HepG2 (cell line): ENCODE data around the gene DCAF8. TPM values are rescaled to one million over a fixed set of nuclear protein-coding genes. Genes with fewer than 3 reads are reported as not detected.

Experiments
- ATAC-seq: fragments of 200-7000 bp; cut with Tn5 transposase; 3 replicates; pipeline ENCODE4 v1.9.1; 2020; ENCODE audit warnings: mild to moderate bottlenecking, moderate library complexity
- BruUV-seq: library from RNA; stranded (reverse); fragments of 400-500 nt; replicated peaks from 2 replicates; lab custom pipeline; 2021; lab: Mats Ljungman, UMichigan
- CTCF ChIA-PET: fragments of 300-600 bp; formaldehyde crosslinking; extraction: SDS; loops from one replicate; lab custom pipeline; 2021; ENCODE audit warnings: low total read pairs, inconsistent platforms, low intra/inter-chr PET ratio; lab: Yijun Ruan, JAX
- POLR2A ChIA-PET: fragments of 350-600 bp; sonication (Branson Sonifier 250); formaldehyde crosslinking; loops from one replicate; lab custom pipeline; 2020; ENCODE audit warnings: antibody characterized with exemption, inconsistent platforms; lab: Yijun Ruan, JAX
- DNase-seq: peaks from one replicate; pipeline ENCODE4 v3.0.0-alpha.2; 2015; ENCODE audit warnings: low spot score
- FAIRE-seq: peaks from 3 replicates; lab custom pipeline; 2011; peaks lifted over from hg19 to GRCh38; lab: Jason Lieb, UNC
- H2AFZ ChIP-seq: one replicate; pipeline ENCODE4 v1.6.1; 2011; ENCODE audit warnings: low read length, inconsistent platforms
- H3K27ac ChIP-seq: fragments of 300-600 bp; 3 replicates; pipeline ENCODE4 v1.8.0; 2011; ENCODE audit warnings: mixed run types, mild to moderate bottlenecking, mixed read lengths, low read length, inconsistent platforms; ENCODE audit not compliant: insufficient read depth; ENCODE audit errors: extremely low read length
- H3K27me3 ChIP-seq, 2 experiments: fragments of 200-600 bp in 1 of 2; 2 replicates in 1 of 2; 3 replicates in 1 of 2; pipeline versions ENCODE4 v1.6.0 to v1.8.0; 2011; ENCODE audit warnings: low read length in 2 of 2, mild to moderate bottlenecking in 2 of 2, moderate library complexity in 2 of 2, inconsistent platforms in 1 of 2; ENCODE audit not compliant: insufficient read depth in 2 of 2, control insufficient read depth in 1 of 2
- H3K36me3 ChIP-seq, 2 experiments: fragments of 200-600 bp in 1 of 2; replicated peaks in 1 of 2; 2 replicates in 1 of 2; 3 replicates in 1 of 2; pipeline versions ENCODE4 v1.5.1 to v1.8.0; 2011; ENCODE audit warnings: low read length in 2 of 2, inconsistent platforms in 1 of 2; ENCODE audit not compliant: insufficient read depth in 2 of 2, control insufficient read depth in 1 of 2
- H3K4me1 ChIP-seq: 2 replicates; pipeline ENCODE4 v1.5.1; 2012; ENCODE audit warnings: low read length, inconsistent platforms; ENCODE audit not compliant: insufficient read depth
- H3K4me2 ChIP-seq: 2 replicates; pipeline ENCODE4 v1.6.0; 2011; ENCODE audit warnings: low read depth, low read length, inconsistent platforms
- H3K4me3 ChIP-seq, 3 experiments: fragments of 200-600 bp in 1 of 3; sonication (generic), shearing (Covaris generic) in 1 of 3; replicated peaks in 1 of 3; 2 replicates each; pipeline ENCODE4 v1.5.1; 2011 to 2016; ENCODE audit warnings: low read length in 3 of 3, inconsistent platforms in 2 of 3, low read depth in 2 of 3, mild to moderate bottlenecking in 2 of 3, control low read depth in 1 of 3, mixed read lengths in 1 of 3; ENCODE audit not compliant: insufficient read depth in 1 of 3
- H3K79me2 ChIP-seq: one replicate; pipeline ENCODE4 v1.6.1; 2011; ENCODE audit warnings: low read length, inconsistent platforms; ENCODE audit not compliant: insufficient read depth
- H3K9ac ChIP-seq: 2 replicates; pipeline ENCODE4 v1.6.0; 2011; ENCODE audit warnings: mild to moderate bottlenecking, low read depth, low read length, inconsistent platforms; ENCODE audit not compliant: insufficient read depth
- H3K9me3 ChIP-seq: 2 replicates; pipeline ENCODE4 v1.5.1; 2012; ENCODE audit warnings: mild to moderate bottlenecking, low read length
- H4K20me1 ChIP-seq: 2 replicates; pipeline ENCODE4 v1.6.0; 2011; ENCODE audit warnings: inconsistent platforms, mild to moderate bottlenecking, low read length, moderate library complexity; ENCODE audit not compliant: insufficient read depth
- BORCS8-MEF2B ChIP-seq: sonication (generic); formaldehyde crosslinking; IDR thresholded peaks from 2 replicates; pipeline ENCODE4 v1.8.0; 2022; ENCODE audit warnings: mild to moderate bottlenecking, missing genetic modification reagents
- CCAR2 ChIP-seq: fragments of 200-400 bp; formaldehyde crosslinking; optimal IDR thresholded peaks from 2 replicates; pipeline ENCODE3; 2018; ENCODE audit warnings: low read depth, mild to moderate bottlenecking, low read length, moderate library complexity
- CHD2 ChIP-seq: IDR thresholded peaks from 2 replicates; pipeline ENCODE4 v1.6.1; 2011; ENCODE audit warnings: low read depth, low read length, improper control_type of control experiment
- SOX5 ChIP-seq: IDR thresholded peaks from 2 replicates; pipeline ENCODE4 v1.6.1; 2016; ENCODE audit warnings: borderline replicate concordance
- UBTF ChIP-seq: sonication (generic); formaldehyde crosslinking; IDR thresholded peaks from 2 replicates; pipeline ENCODE4 v1.4.0; 2020; ENCODE audit warnings: mild to moderate bottlenecking, missing genetic modification reagents
- XBP1 ChIP-seq: sonication (generic); formaldehyde crosslinking; IDR thresholded peaks from 2 replicates; pipeline ENCODE4 v1.5.0; 2020; ENCODE audit warnings: missing genetic modification reagents
- ZSCAN22 ChIP-seq: sonication (generic); formaldehyde crosslinking; IDR thresholded peaks from 2 replicates; pipeline ENCODE4 v1.4.0; 2020; ENCODE audit warnings: mild to moderate bottlenecking, missing genetic modification reagents
- WGBS: methylation state at CpG from one replicate; pipeline ENCODE4 v1.1.6; 2017; ENCODE audit warnings: low lambda C conversion rate; 5-methylcytosine and 5-hydroxymethylcytosine counted together
- in situ Hi-C: cut with HindIII; loops from 2 replicates; pipeline ENCODE4 v1.10.0; 2017; ENCODE audit warnings: low pct_unique_long_range_greater_than_20kb; ENCODE audit not compliant: extremely low pct_ligation_motif_present
- intact Hi-C: fragments of 100-400 bp; cut with micrococcal nuclease; formaldehyde crosslinking; loops from one replicate; pipeline ENCODE4 v1.10.0; 2022; ENCODE audit not compliant: unreplicated experiment
- polyA plus RNA-seq, 8 experiments: library from polyadenylated mRNA; depleted of rRNA in 3 of 8; stranded (reverse) in 7 of 8; unstranded in 1 of 8; fragments of >200 nt; fragmentation: Illumina TruSeq in 4 of 8; extraction: Trizol in 4 of 8; gene quantifications; 2 replicates each; pipeline versions ENCODE4 v1.2.1 to v1.2.3, GENCODE V29; 2011 to 2016; ENCODE audit warnings: low read depth in 4 of 8, missing spikeins in 1 of 8, mixed read lengths in 1 of 8; ENCODE audit not compliant: insufficient read depth in 1 of 8
- total RNA-seq, 5 experiments: library from RNA; depleted of rRNA; stranded (reverse); fragments of >200 nt; fragmentation: Illumina TruSeq; extraction: Trizol; gene quantifications; 2 replicates each; pipeline ENCODE4 v1.2.3, GENCODE V29; 2016; ENCODE audit warnings: low read depth in 1 of 5
- TF ChIP-seq, protein P1 (sequence below): sonication (generic); formaldehyde crosslinking; IDR thresholded peaks from 2 replicates; pipeline ENCODE4 v1.5.1; 2020; ENCODE audit warnings: mild to moderate bottlenecking, missing genetic modification reagents, moderate library complexity
- TF ChIP-seq, protein P2 (sequence below): sonication (generic); formaldehyde crosslinking; IDR thresholded peaks from 2 replicates; pipeline ENCODE4 v1.4.0; 2020; ENCODE audit warnings: missing genetic modification reagents
- TF ChIP-seq, protein P3 (sequence below): sonication (generic); formaldehyde crosslinking; conservative IDR thresholded peaks from 2 replicates; pipeline ENCODE4 v1.4.0; 2020; ENCODE audit warnings: missing genetic modification reagents

The DCAF8 gene
- total and polyA plus RNA-seq, 2 of the 13 experiments (the other 11 are each of a cell fraction or from before 2014, with no cell fraction given) = 73.4 to 79.8 TPM

GRCh38 chr1:160177231-160177630, 85.1 kb downstream of the DCAF8 start (continued):
- TF ChIP-seq, protein P1, sequence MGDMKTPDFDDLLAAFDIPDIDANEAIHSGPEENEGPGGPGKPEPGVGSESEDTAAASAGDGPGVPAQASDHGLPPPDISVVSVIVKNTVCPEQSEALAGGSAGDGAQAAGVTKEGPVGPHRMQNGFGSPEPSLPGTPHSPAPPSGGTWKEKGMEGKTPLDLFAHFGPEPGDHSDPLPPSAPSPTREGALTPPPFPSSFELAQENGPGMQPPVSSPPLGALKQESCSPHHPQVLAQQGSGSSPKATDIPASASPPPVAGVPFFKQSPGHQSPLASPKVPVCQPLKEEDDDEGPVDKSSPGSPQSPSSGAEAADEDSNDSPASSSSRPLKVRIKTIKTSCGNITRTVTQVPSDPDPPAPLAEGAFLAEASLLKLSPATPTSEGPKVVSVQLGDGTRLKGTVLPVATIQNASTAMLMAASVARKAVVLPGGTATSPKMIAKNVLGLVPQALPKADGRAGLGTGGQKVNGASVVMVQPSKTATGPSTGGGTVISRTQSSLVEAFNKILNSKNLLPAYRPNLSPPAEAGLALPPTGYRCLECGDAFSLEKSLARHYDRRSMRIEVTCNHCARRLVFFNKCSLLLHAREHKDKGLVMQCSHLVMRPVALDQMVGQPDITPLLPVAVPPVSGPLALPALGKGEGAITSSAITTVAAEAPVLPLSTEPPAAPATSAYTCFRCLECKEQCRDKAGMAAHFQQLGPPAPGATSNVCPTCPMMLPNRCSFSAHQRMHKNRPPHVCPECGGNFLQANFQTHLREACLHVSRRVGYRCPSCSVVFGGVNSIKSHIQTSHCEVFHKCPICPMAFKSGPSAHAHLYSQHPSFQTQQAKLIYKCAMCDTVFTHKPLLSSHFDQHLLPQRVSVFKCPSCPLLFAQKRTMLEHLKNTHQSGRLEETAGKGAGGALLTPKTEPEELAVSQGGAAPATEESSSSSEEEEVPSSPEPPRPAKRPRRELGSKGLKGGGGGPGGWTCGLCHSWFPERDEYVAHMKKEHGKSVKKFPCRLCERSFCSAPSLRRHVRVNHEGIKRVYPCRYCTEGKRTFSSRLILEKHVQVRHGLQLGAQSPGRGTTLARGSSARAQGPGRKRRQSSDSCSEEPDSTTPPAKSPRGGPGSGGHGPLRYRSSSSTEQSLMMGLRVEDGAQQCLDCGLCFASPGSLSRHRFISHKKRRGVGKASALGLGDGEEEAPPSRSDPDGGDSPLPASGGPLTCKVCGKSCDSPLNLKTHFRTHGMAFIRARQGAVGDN (CRISPR knock-in tag) = no peak
- TF ChIP-seq CHD2 (no peak), ZSCAN22 (CRISPR knock-in tag) (no peak)

GRCh38 chr1:160171980-160172379, 90.4 kb downstream of the DCAF8 start:
- BruUV-seq = no TSS peak
- no peaks in the 10 kb centered on the region for H3K9me3 ChIP-seq
- no peak overlapping the region for H3K4me3 ChIP-seq
- no peak overlapping the region for H3K9ac ChIP-seq
- no peak overlapping the region for H3K27ac ChIP-seq
- CTCF ChIA-PET = no interaction called here
- H2AFZ ChIP-seq = no peak overlapping the region
- H4K20me1 ChIP-seq = no peaks in the 10 kb centered on the region
- in situ Hi-C loops = no loop called here
- intact Hi-C loops = no loop called here
- TF ChIP-seq, protein P2, sequence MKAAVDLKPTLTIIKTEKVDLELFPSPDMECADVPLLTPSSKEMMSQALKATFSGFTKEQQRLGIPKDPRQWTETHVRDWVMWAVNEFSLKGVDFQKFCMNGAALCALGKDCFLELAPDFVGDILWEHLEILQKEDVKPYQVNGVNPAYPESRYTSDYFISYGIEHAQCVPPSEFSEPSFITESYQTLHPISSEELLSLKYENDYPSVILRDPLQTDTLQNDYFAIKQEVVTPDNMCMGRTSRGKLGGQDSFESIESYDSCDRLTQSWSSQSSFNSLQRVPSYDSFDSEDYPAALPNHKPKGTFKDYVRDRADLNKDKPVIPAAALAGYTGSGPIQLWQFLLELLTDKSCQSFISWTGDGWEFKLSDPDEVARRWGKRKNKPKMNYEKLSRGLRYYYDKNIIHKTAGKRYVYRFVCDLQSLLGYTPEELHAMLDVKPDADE (CRISPR knock-in tag) = no peak
- TF ChIP-seq, protein P3, sequence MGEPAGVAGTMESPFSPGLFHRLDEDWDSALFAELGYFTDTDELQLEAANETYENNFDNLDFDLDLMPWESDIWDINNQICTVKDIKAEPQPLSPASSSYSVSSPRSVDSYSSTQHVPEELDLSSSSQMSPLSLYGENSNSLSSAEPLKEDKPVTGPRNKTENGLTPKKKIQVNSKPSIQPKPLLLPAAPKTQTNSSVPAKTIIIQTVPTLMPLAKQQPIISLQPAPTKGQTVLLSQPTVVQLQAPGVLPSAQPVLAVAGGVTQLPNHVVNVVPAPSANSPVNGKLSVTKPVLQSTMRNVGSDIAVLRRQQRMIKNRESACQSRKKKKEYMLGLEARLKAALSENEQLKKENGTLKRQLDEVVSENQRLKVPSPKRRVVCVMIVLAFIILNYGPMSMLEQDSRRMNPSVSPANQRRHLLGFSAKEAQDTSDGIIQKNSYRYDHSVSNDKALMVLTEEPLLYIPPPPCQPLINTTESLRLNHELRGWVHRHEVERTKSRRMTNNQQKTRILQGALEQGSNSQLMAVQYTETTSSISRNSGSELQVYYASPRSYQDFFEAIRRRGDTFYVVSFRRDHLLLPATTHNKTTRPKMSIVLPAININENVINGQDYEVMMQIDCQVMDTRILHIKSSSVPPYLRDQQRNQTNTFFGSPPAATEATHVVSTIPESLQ (CRISPR knock-in tag) = no peak
- no peak for TF ChIP-seq CCAR2
- TF ChIP-seq UBTF (CRISPR knock-in tag) = no peak
- no peak for TF ChIP-seq SOX5 (CRISPR knock-in tag)
- TF ChIP-seq XBP1 (CRISPR knock-in tag) = no peak
- TF ChIP-seq BORCS8-MEF2B = no peak
- DNase-seq (no peak), FAIRE-seq (no peak), ATAC-seq (no peak)
- H3K4me2 ChIP-seq = no peak overlapping the region
- no peaks in the 10 kb centered on the region for H3K79me2 ChIP-seq
- H3K36me3 ChIP-seq = no peaks in the 10 kb centered on the region
- peaks cover 24% of the 10 kb centered on the region for H3K4me1 ChIP-seq
- peaks cover 2 to 43% of the 10 kb centered on the region in 2 experiments; a peak in 3 of 5 replicates for H3K27me3 ChIP-seq
- POLR2A ChIA-PET = no interaction called here
- 30% methylated on average over 9 of the region's 9 CpGs for WGBS
